H1 (cell line): Measurements from ENCODE around the gene PAPOLG. TPM values are rescaled to one million over a fixed set of nuclear protein-coding genes. Genes with fewer than 3 reads are reported as not detected.

Experiments used
- CTCF ChIA-PET: fragments of 300-600 bp; sonication (Branson Sonifier 250); formaldehyde crosslinking; loops from one replicate; lab custom pipeline; 2021; ENCODE audit not compliant: partially characterized antibody; lab: Charles Lee
- POLR2A ChIA-PET: fragments of 300-600 bp; sonication (Branson Sonifier 250); formaldehyde crosslinking; loops from one replicate; lab custom pipeline; 2021; ENCODE audit warnings: inconsistent platforms; ENCODE audit not compliant: partially characterized antibody; lab: Charles Lee
- DNase-seq, 2 experiments: peaks; one replicate each; pipeline versions ENCODE4 v3.0.0 to v3.0.0-alpha.2; 2010 to 2022; ENCODE audit warnings: low spot score in 2 of 2, low read depth in 1 of 2, mixed read lengths in 1 of 2
- FAIRE-seq: peaks from 2 replicates; lab custom pipeline; 2011; peaks lifted over from hg19 to GRCh38; lab: Jason Lieb, UNC
- H2AFZ ChIP-seq: 2 replicates; pipeline ENCODE4 v1.8.1; 2012; ENCODE audit warnings: low read length, inconsistent platforms
- H2AK5ac ChIP-seq: 2 replicates; pipeline ENCODE4 v1.6.1; 2013; ENCODE audit warnings: low read depth, low read length
- H2BK120ac ChIP-seq: replicated peaks from 2 replicates; pipeline ENCODE3; 2013; ENCODE audit warnings: low read depth, low read length, inconsistent platforms
- H2BK12ac ChIP-seq: 2 replicates; pipeline ENCODE4 v1.6.1; 2013; ENCODE audit warnings: low read depth, low read length
- H2BK15ac ChIP-seq: 2 replicates; pipeline ENCODE4 v1.6.1; 2013; ENCODE audit warnings: low read length
- H2BK20ac ChIP-seq: 2 replicates; pipeline ENCODE4 v1.6.1; 2013; ENCODE audit warnings: low read length
- H2BK5ac ChIP-seq: 2 replicates; pipeline ENCODE4 v1.6.1; 2013; ENCODE audit warnings: low read depth, low read length
- H3K14ac ChIP-seq: 2 replicates; pipeline ENCODE4 v1.6.1; 2013; ENCODE audit warnings: inconsistent platforms; ENCODE audit not compliant: insufficient read length
- H3K18ac ChIP-seq: 2 replicates; pipeline ENCODE4 v1.6.1; 2013; ENCODE audit warnings: low read length; ENCODE audit errors: extremely low read depth
- H3K23ac ChIP-seq: 2 replicates; pipeline ENCODE4 v1.6.1; 2013; ENCODE audit warnings: inconsistent platforms; ENCODE audit not compliant: insufficient read length
- H3K23me2 ChIP-seq: 2 replicates; pipeline ENCODE4 v1.6.1; 2013; ENCODE audit warnings: low read depth, low read length
- H3K27ac ChIP-seq: 2 replicates; pipeline ENCODE4 v1.6.1; 2011; ENCODE audit warnings: low read depth, low read length, inconsistent platforms
- H3K27me3 ChIP-seq, 4 experiments: replicated peaks in 1 of 4; 1 replicate in 1 of 4; 2 replicates in 3 of 4; pipeline versions ENCODE4 v1.6.1 to v1.8.1; 2011 to 2013; ENCODE audit warnings: low read length in 3 of 4, mild to moderate bottlenecking in 3 of 4, inconsistent platforms in 2 of 4, mixed read lengths in 2 of 4, moderate library complexity in 1 of 4; ENCODE audit not compliant: control insufficient read depth in 3 of 4, insufficient read depth in 3 of 4; ENCODE audit errors: extremely low read depth in 1 of 4
- H3K36me3 ChIP-seq, 4 experiments: 2 replicates each; pipeline versions ENCODE4 v1.6.1 to v1.8.1; 2011 to 2013; ENCODE audit warnings: mild to moderate bottlenecking in 4 of 4, low read length in 3 of 4, moderate library complexity in 2 of 4, control low read depth in 1 of 4, inconsistent platforms in 1 of 4; ENCODE audit not compliant: insufficient read depth in 4 of 4, control insufficient read depth in 2 of 4
- H3K4ac ChIP-seq: replicated peaks from 2 replicates; pipeline ENCODE3; 2013; ENCODE audit warnings: low read length, low read depth, mixed read lengths, inconsistent platforms; ENCODE audit not compliant: insufficient read length
- H3K4me1 ChIP-seq, 4 experiments: replicated peaks in 1 of 4; 1 replicate in 1 of 4; 2 replicates in 3 of 4; pipeline versions ENCODE4 v1.6.1 to v1.8.1; 2011 to 2013; ENCODE audit warnings: low read length in 3 of 4, inconsistent platforms in 2 of 4, mixed read lengths in 1 of 4; ENCODE audit not compliant: insufficient read depth in 4 of 4, control insufficient read depth in 3 of 4
- H3K4me2 ChIP-seq, 2 experiments: 2 replicates each; pipeline versions ENCODE4 v1.6.1 to v1.8.1; 2011 to 2013; ENCODE audit warnings: low read depth in 2 of 2, low read length in 2 of 2, control low read depth in 1 of 2, inconsistent platforms in 1 of 2, mild to moderate bottlenecking in 1 of 2; ENCODE audit not compliant: insufficient read depth in 1 of 2
- H3K4me3 ChIP-seq, 4 experiments: fragments of 200-600, 300-600 bp in 1 of 4; sonication (generic), shearing (Covaris generic), sonication (Bioruptor Twin) in 1 of 4; 2 replicates each; pipeline versions ENCODE4 v1.5.1 to v1.8.1; 2011 to 2016; ENCODE audit warnings: low read length in 4 of 4, low read depth in 3 of 4, control low read depth in 2 of 4, inconsistent platforms in 2 of 4, mild to moderate bottlenecking in 2 of 4, mixed read lengths in 1 of 4, moderate library complexity in 1 of 4; ENCODE audit not compliant: insufficient read depth in 2 of 4; ENCODE audit errors: extremely low read depth in 1 of 4
- H3K56ac ChIP-seq: replicated peaks from 2 replicates; pipeline ENCODE3; 2013; ENCODE audit warnings: low read depth, mild to moderate bottlenecking, mixed read lengths, low read length, inconsistent platforms; ENCODE audit not compliant: insufficient read length
- H3K79me1 ChIP-seq: 2 replicates; pipeline ENCODE4 v1.6.1; 2013; ENCODE audit warnings: low read depth, low read length, control low read depth
- H3K79me2 ChIP-seq, 2 experiments: 2 replicates each; pipeline versions ENCODE4 v1.6.1 to v1.8.1; 2012 to 2013; ENCODE audit warnings: low read length in 2 of 2, mild to moderate bottlenecking in 2 of 2, inconsistent platforms in 1 of 2; ENCODE audit not compliant: insufficient read depth in 2 of 2, control insufficient read depth in 1 of 2
- H3K9ac ChIP-seq, 4 experiments: replicated peaks in 1 of 4; 1 replicate in 1 of 4; 2 replicates in 3 of 4; pipeline versions ENCODE4 v1.6.1 to v1.8.1; 2011 to 2013; ENCODE audit warnings: low read depth in 3 of 4, low read length in 3 of 4, control low read depth in 2 of 4, mild to moderate bottlenecking in 2 of 4, moderate library complexity in 2 of 4, inconsistent platforms in 1 of 4; ENCODE audit errors: extremely low read depth in 1 of 4
- H3K9me3 ChIP-seq, 2 experiments: 2 replicates each; pipeline versions ENCODE4 v1.6.1 to v1.8.1; 2012 to 2013; ENCODE audit warnings: mild to moderate bottlenecking in 2 of 2, moderate library complexity in 2 of 2, control low read depth in 1 of 2, inconsistent platforms in 1 of 2, low read depth in 1 of 2, low read length in 1 of 2, mixed read lengths in 1 of 2; ENCODE audit not compliant: insufficient read depth in 2 of 2
- H4K20me1 ChIP-seq, 2 experiments: replicated peaks in 1 of 2; 2 replicates each; pipeline versions ENCODE3 to v1.8.1; 2011 to 2013; ENCODE audit warnings: inconsistent platforms in 2 of 2, low read length in 2 of 2, mild to moderate bottlenecking in 1 of 2; ENCODE audit not compliant: insufficient read depth in 2 of 2, control insufficient read depth in 1 of 2
- H4K5ac ChIP-seq: 2 replicates; pipeline ENCODE4 v1.6.1; 2013; ENCODE audit warnings: low read length, low read depth, mixed read lengths, inconsistent platforms; ENCODE audit not compliant: insufficient read length
- H4K8ac ChIP-seq: 2 replicates; pipeline ENCODE4 v1.8.0; 2013; ENCODE audit warnings: mild to moderate bottlenecking, moderate library complexity, low read length, inconsistent platforms; ENCODE audit not compliant: insufficient read depth; ENCODE audit errors: extremely low read depth
- H4K91ac ChIP-seq: replicated peaks from 2 replicates; pipeline ENCODE3; 2013; ENCODE audit warnings: low read length, mixed read lengths, inconsistent platforms; ENCODE audit not compliant: insufficient read length
- BRCA1 ChIP-seq: IDR thresholded peaks from 2 replicates; pipeline ENCODE4 v1.6.1; 2012; ENCODE audit warnings: low read depth, low read length, improper control_type of control experiment
- CBX8 ChIP-seq: fragments of 300-800, 300-1000 bp; sonication (generic); IDR thresholded peaks from 2 replicates; pipeline ENCODE4 v1.7.1; 2016; ENCODE audit warnings: low read depth, low read length, borderline replicate concordance
- CHD2 ChIP-seq: IDR thresholded peaks from 2 replicates; pipeline ENCODE4 v1.6.1; 2012; ENCODE audit warnings: low read length, improper control_type of control experiment
- MAFK ChIP-seq: IDR thresholded peaks from 2 replicates; pipeline ENCODE4 v1.6.1; 2012; ENCODE audit warnings: low read depth, mild to moderate bottlenecking, improper control_type of control experiment, low read length
- POU5F1 ChIP-seq: IDR thresholded peaks from 2 replicates; pipeline ENCODE4 v1.6.1; 2011; ENCODE audit warnings: low read depth, mild to moderate bottlenecking, low read length, moderate library complexity
- RFX5 ChIP-seq: IDR thresholded peaks from 2 replicates; pipeline ENCODE4 v1.6.1; 2011; ENCODE audit warnings: low read depth, low read length, improper control_type of control experiment, borderline replicate concordance
- SIRT6 ChIP-seq: IDR thresholded peaks from one replicate; pipeline ENCODE4 v1.7.1; 2012; ENCODE audit warnings: low read length, inconsistent platforms
- SP1 ChIP-seq: IDR thresholded peaks from 2 replicates; pipeline ENCODE4 v1.6.1; 2011; ENCODE audit warnings: low read depth, low read length
- TEAD4 ChIP-seq: IDR thresholded peaks from 2 replicates; pipeline ENCODE4 v1.6.1; 2012; ENCODE audit warnings: low read depth, low read length, inconsistent platforms, mixed read lengths
- WGBS, 2 experiments: shearing (Covaris generic) in 1 of 2; methylation state at CpG; one replicate each; pipeline versions ENCODE4 v1.1.6 to v1.1.7; 2013 to 2015; ENCODE audit warnings: low lambda C conversion rate in 2 of 2, mixed read lengths in 2 of 2, inconsistent platforms in 1 of 2, low coverage in 1 of 2, missing lambda C conversion rate in 1 of 2; ENCODE audit not compliant: insufficient replicate concordance in 2 of 2, insufficient coverage in 1 of 2, insufficient read length in 1 of 2; ENCODE audit errors: extremely low coverage in 1 of 2, missing lambda C conversion rate in 1 of 2; 5-methylcytosine and 5-hydroxymethylcytosine counted together
- polyA plus RNA-seq, 7 experiments: library from polyadenylated mRNA; depleted of rRNA in 3 of 7; stranded (reverse) in 5 of 7; unstranded in 2 of 7; fragments of >200 nt in 5 of 7; fragments of 200-250 nt in 2 of 7; gene quantifications; 1 replicate in 5 of 7; 2 replicates in 1 of 7; 4 replicates in 1 of 7; pipeline versions ENCODE4 v1.2.1 to v1.2.3, GENCODE V29; 2011 to 2013; ENCODE audit warnings: missing spikeins in 2 of 7, mixed read lengths in 2 of 7
- total RNA-seq: library from RNA; stranded (reverse); fragmentation: NEBNext Ultra II Directional; extraction: Animal tissue kit (Norgen Biotek cat#: 25700); gene quantifications from 2 replicates; pipeline ENCODE4 v1.2.1, GENCODE V29; 2021
- TF ChIP-seq, protein P1 (sequence below): IDR thresholded peaks from 2 replicates; pipeline ENCODE4 v1.6.1; 2012; ENCODE audit warnings: inconsistent platforms

PAPOLG gene
- total and polyA plus RNA-seq, 2 of the 8 experiments (the other 6 are each of a cell fraction or from before 2014, with no cell fraction given) = 6.5 to 21.5 TPM

DNA sequence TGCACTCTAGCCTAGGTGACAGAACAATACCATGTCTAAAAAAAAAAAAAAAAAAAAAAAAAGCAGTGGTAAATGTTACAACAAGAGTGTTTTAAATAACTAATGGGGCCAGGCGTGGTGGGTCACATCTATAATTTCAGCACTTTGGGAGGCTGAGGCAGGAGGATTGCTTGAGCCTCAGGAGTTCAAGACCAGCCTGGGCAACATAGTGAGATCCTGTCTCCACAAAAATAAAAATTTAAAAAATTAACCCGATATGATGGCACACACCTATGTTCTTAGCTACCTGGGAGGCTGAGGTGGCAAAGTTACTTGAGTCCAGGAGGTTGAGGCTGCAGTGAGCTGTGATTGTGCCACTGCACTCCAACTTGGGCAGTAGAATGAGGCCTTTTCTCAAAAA is 37.1 kb downstream of the PAPOLG start:
- Histone ChIP-seq H3K27me3 (no peaks in the 10 kb centered on the region), H4K91ac (no peak overlapping the region), H3K4me2 (no peak overlapping the region), H3K79me2 (no peaks in the 10 kb centered on the region), H2BK12ac (no peak overlapping the region), H3K18ac (no peak overlapping the region), H3K36me3 (peaks cover 21 to 69% (median 34%) of the 10 kb centered on the region in 4 experiments), H2AFZ (no peak overlapping the region), H3K14ac (no peak overlapping the region), H3K4ac (no peak overlapping the region), H4K5ac (no peak overlapping the region), H3K9ac (no peak overlapping the region), H3K56ac (no peak overlapping the region), H3K79me1 (no peaks in the 10 kb centered on the region), H3K23ac (no peak overlapping the region), H2AK5ac (no peak overlapping the region), H3K4me3 (no peak overlapping the region), H4K20me1 (no peaks in the 10 kb centered on the region), H3K27ac (no peak overlapping the region), H3K23me2 (no peaks in the 10 kb centered on the region), H2BK5ac (no peak overlapping the region), H3K9me3 (no peaks in the 10 kb centered on the region), H4K8ac (no peak overlapping the region), H3K4me1 (no peaks in the 10 kb centered on the region), H2BK120ac (no peak overlapping the region), H2BK15ac (no peak overlapping the region), H2BK20ac (no peak overlapping the region)
- WGBS, 2 experiments = 100% methylated on average over 2 of the region's 2 CpGs; no CpG with 5 or more reads in 1 of the 2 experiments
- POLR2A ChIA-PET = interaction anchor here (0.8 to 1.2 kb wide), 2 partner anchors 12 to 38 kb away, joined by 3 to 4 read pairs; no protein-coding TSS in a partner anchor
- FAIRE-seq (no peak), DNase-seq (no peak)
- CTCF ChIA-PET = interaction anchor here (0.9 to 2.0 kb wide), 6 partner anchors 10 to 207 kb away, joined by 3 to 6 read pairs (median 4); no protein-coding TSS in a partner anchor
- TF ChIP-seq RFX5 (no peak), TEAD4 (no peak), CBX8 (no peak), POU5F1 (no peak), CHD2 (no peak), SIRT6 (no peak), SP1 (no peak), BRCA1 (no peak), MAFK (no peak)
- TF ChIP-seq, protein P1, sequence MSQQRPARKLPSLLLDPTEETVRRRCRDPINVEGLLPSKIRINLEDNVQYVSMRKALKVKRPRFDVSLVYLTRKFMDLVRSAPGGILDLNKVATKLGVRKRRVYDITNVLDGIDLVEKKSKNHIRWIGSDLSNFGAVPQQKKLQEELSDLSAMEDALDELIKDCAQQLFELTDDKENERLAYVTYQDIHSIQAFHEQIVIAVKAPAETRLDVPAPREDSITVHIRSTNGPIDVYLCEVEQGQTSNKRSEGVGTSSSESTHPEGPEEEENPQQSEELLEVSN = no peak
